Measurements from ENCODE around the gene TMEM30B. TPM values are rescaled to one million over a fixed set of nuclear protein-coding genes. Genes with fewer than 3 reads are reported as not detected.

TMEM30B gene
- total and polyA plus RNA-seq, 2 of the 13 experiments (the other 11 are each of a cell fraction or from before 2014, with no cell fraction given) = not detected

GRCh38 chr14:61229475-61229888 is 51.7 kb downstream of the TMEM30B start:
- POLR2A ChIA-PET = no interaction called here
- no peaks in the 10 kb centered on the region for H4K20me1 ChIP-seq (ENCODE audit: insufficient read depth, low read length)
- no peak overlapping the region for H3K4me3 ChIP-seq (replicated peaks in 1 of 3; ENCODE audit: insufficient read depth in 1 of 3, low read depth in 2 of 3, low read length in 3 of 3)
- intact Hi-C loops (cut with micrococcal nuclease; ENCODE audit: unreplicated experiment) = no loop called here
- DNase-seq (ENCODE audit: low spot score) (peak; percentile 10), ATAC-seq (no peak), FAIRE-seq (no peak)
- no peak overlapping the region for H2AFZ ChIP-seq (ENCODE audit: low read length)
- CTCF ChIA-PET (ENCODE audit: low intra/inter-chr PET ratio, low total read pairs) = no interaction called here
- H3K27ac ChIP-seq (ENCODE audit: extremely low read length, insufficient read depth, low read length) = no peak overlapping the region
- peaks cover 0 to 20% of the 10 kb centered on the region in 2 experiments; a peak in 2 of 5 replicates for H3K27me3 ChIP-seq (ENCODE audit: control insufficient read depth in 1 of 2, insufficient read depth in 2 of 2, low read length in 2 of 2)
- H3K4me1 ChIP-seq (ENCODE audit: insufficient read depth, low read length) = no peaks in the 10 kb centered on the region
- H3K9ac ChIP-seq (ENCODE audit: insufficient read depth, low read depth, low read length) = no peak overlapping the region
- H3K36me3 ChIP-seq (replicated peaks in 1 of 2; ENCODE audit: control insufficient read depth in 1 of 2, insufficient read depth in 2 of 2, low read length in 2 of 2) = no peaks in the 10 kb centered on the region
- in situ Hi-C loops (cut with HindIII; ENCODE audit: extremely low pct_ligation_motif_present, low pct_unique_long_range_greater_than_20kb) = no loop called here
- no TSS peak for BruUV-seq (replicated peaks)
- WGBS (ENCODE audit: low lambda C conversion rate) = 26% methylated on average over 6 of the region's 6 CpGs
- no peaks in the 10 kb centered on the region for H3K79me2 ChIP-seq (ENCODE audit: insufficient read depth, low read length)
- H3K9me3 ChIP-seq (ENCODE audit: low read length) = no peaks in the 10 kb centered on the region
- TF ChIP-seq SIX4 (CRISPR knock-in tag; IDR thresholded peaks at IDR 0.05) (peak; percentile 87; the same call in 1 of the 2 replicates), HNF1A (IDR thresholded peaks at IDR 0.05; ENCODE audit: low read depth) (no peak), HNF1A (CRISPR knock-in tag; IDR thresholded peaks at IDR 0.05; ENCODE audit: borderline replicate concordance) (no peak), SIX1 (CRISPR knock-in tag; IDR thresholded peaks at IDR 0.05; ENCODE audit: borderline replicate concordance) (peak; percentile 49; the same call in 1 of the 2 replicates), ZNF7 (CRISPR knock-in tag; IDR thresholded peaks at IDR 0.05) (no peak), TEF (CRISPR knock-in tag; IDR thresholded peaks at IDR 0.05) (peak; percentile 53; the same call in 1 of the 2 replicates)
- no peak overlapping the region for H3K4me2 ChIP-seq (ENCODE audit: low read depth, low read length)

Measured in HepG2 (cell line).